GM19351 (cell line): ENCODE measurements around the gene VWC2.

Experiments
- ATAC-seq: cut with Tn5 transposase; IDR thresholded peaks from one replicate; pipeline ENCODE4 v1.9.1; 2021; ENCODE audit warnings: mild to moderate bottlenecking, moderate library complexity; ENCODE audit not compliant: unreplicated experiment

VWC2 gene

DNA sequence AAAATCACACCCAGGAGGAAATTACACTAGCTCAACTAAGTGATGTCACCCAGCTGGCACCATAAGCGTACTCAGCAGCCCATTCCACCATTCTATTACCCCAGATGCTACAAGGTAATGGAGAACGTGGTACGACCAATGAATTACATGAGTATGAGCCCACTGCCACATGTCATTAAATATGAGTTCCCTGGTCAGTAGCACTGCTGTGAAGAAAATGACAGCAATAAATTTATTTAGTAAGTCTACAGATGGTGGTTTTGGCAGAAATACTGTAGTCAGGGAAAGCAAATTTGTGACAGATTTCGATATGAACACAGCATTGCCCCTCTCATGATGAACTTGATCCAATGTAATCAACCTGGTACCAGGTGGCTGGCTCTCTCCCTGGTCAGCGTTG, 154.2 kb downstream of the VWC2 start:
- no peak for ATAC-seq

DNA sequence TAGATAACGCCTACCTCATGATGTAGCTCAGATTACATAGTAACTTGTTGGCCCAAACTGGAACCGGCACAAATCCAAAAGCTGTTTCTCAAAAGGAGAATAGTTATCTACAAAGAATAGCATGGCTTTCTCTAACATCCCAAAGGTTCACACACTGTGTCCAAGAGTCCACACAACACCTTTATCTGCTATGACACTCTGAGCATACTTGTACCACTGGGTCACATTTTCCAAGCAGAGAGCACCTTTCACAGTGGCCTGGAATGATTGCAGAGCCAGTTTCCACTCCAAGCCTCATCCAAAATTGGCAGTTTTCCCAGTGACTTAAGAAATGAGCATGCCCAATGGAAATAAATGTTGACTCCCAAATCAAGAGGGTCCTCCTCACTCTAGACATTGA, 155.3 kb downstream of the VWC2 start:
- ATAC-seq: no peak

DNA sequence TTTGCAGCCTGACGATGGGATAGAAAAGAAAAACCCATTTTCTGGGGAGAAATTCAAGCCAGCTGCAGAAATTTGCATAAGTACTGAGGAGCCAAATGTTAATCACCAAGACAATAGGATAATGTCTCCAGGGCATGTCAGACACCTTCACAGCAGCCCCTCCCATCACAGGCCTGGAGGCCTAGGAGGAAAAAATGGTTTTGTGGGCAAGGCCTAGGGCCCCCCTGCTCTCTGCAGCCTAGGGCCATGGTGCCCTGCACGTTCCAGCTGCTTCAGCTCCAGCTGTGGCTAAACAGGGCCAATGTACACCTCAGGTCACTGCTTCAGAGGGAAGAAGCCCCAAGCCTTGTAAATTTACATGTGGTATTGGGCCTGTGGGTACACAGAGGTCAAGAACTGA, 158.2 kb downstream of the VWC2 start:
- no peak for ATAC-seq

- no peak for ATAC-seq
Measured at GRCh38 chr7:49937608-49938007, 164.2 kb downstream of the VWC2 start.
